ENCODE measurements around the gene GPR31. TPM values are rescaled to one million over a fixed set of nuclear protein-coding genes. Genes with fewer than 3 reads are reported as not detected.
A peak's percentile ranks its signal among the peaks of the same experiment; 100 is the strongest.

Gene GPR31
- total and polyA plus RNA-seq, 2 of the 4 experiments (the other 2 are of a cell fraction), result not detected

- in situ Hi-C loops (cut with MboI; ENCODE audit: low sequenced_read_pairs), result no loop called here
Measured at GRCh38 chr6:167127785-167128531, 29.8 kb downstream of the GPR31 start.

More at GRCh38 chr6:167127785-167128531, 29.8 kb downstream of the GPR31 start:
- Histone ChIP-seq H3K9me1 (ENCODE audit: insufficient read depth, low read length) (no peaks in the 10 kb centered on the region), H3K56ac (ENCODE audit: extremely low read depth, insufficient read depth, low read length) (no peak overlapping the region), H2AFZ (replicated peaks; ENCODE audit: low read length, poor library complexity) (no peak overlapping the region), H3K79me1 (ENCODE audit: low read depth in 1 of 2, low read length in 2 of 2) (no peaks in the 10 kb centered on the region), H2BK15ac (ENCODE audit: low read depth, low read length) (no peak overlapping the region), H3K27me3 (ENCODE audit: control insufficient read depth, insufficient read depth, low read length) (no peaks in the 10 kb centered on the region), H2BK20ac (ENCODE audit: low read depth, low read length) (no peak overlapping the region), H4K91ac (ENCODE audit: insufficient read depth, low read depth, low read length) (no peak overlapping the region), H2AK5ac (ENCODE audit: low read depth, low read length) (no peak overlapping the region), H3K4me1 (ENCODE audit: control insufficient read depth, insufficient read depth, low read length) (no peaks in the 10 kb centered on the region), H3K27ac (ENCODE audit: insufficient read depth, low read length) (no peak overlapping the region), H2BK120ac (ENCODE audit: low read depth, low read length) (no peak overlapping the region), H3K9me3 (ENCODE audit: control insufficient read depth, insufficient read depth, low read length) (peaks cover 9% of the 10 kb centered on the region), H3K4ac (ENCODE audit: low read depth, low read length) (no peak overlapping the region), H2BK5ac (ENCODE audit: low read depth, low read length, poor library complexity, severe bottlenecking) (no peak overlapping the region), H4K20me1 (ENCODE audit: insufficient read depth, low read length) (no peaks in the 10 kb centered on the region), H3K23ac (ENCODE audit: low read depth, low read length) (no peak overlapping the region), H2AK9ac (replicated peaks; ENCODE audit: low read depth, low read length, poor library complexity) (peak overlapping the region; percentile 72), H3K9ac (ENCODE audit: low read depth, low read length) (no peak overlapping the region), H4K5ac (ENCODE audit: low read depth, low read length) (no peak overlapping the region), H3K36me3 (ENCODE audit: control insufficient read depth, insufficient read depth, low read length) (no peaks in the 10 kb centered on the region), H3K4me2 (ENCODE audit: low read depth, low read length) (no peak overlapping the region), H3K18ac (ENCODE audit: low read depth, low read length) (no peak overlapping the region), H3K14ac (replicated peaks; ENCODE audit: low read depth, low read length) (no peak overlapping the region), H4K8ac (ENCODE audit: low read depth in 2 of 2, low read length in 2 of 2) (no peak overlapping the region), H3K4me3 (ENCODE audit: insufficient read depth, low read depth, low read length) (no peak overlapping the region)
- intact Hi-C loops (cut with micrococcal nuclease) (no loop called here), dilution Hi-C loops (cut with HindIII; ENCODE audit: low sequenced_read_pairs, unreplicated experiment) (no loop called here)
- TF ChIP-seq MAFK (IDR thresholded peaks at IDR 0.05; ENCODE audit: low read depth, low read length), result no peak
- TF ChIP-seq BHLHE40 (IDR thresholded peaks at IDR 0.05; ENCODE audit: low read depth, low read length), result no peak
- no peak for TF ChIP-seq SMC3 (IDR thresholded peaks at IDR 0.05; ENCODE audit: low read depth, low read length)
- no peak for TF ChIP-seq USF2 (IDR thresholded peaks at IDR 0.05; ENCODE audit: low read depth, low read length)
- no peak for TF ChIP-seq MAZ (IDR thresholded peaks at IDR 0.05; ENCODE audit: borderline replicate concordance, low read depth, low read length)
- no peak for TF ChIP-seq RCOR1 (IDR thresholded peaks at IDR 0.05; ENCODE audit: insufficient replicate concordance, low read length)
- no peak for TF ChIP-seq MXI1 (IDR thresholded peaks at IDR 0.05; ENCODE audit: borderline replicate concordance, low read depth, low read length)
- WGBS, 2 experiments (ENCODE audit: extremely low coverage in 2 of 2, insufficient read length in 1 of 2), result 48% methylated on average over 3 of the region's 14 CpGs; no CpG with 5 or more reads in 1 of the 2 experiments
- ChIA-PET CTCF (no interaction called here), POLR2A (ENCODE audit: unreplicated experiment) (no interaction called here)
- DNase-seq, result no peak
- no TSS peak for BruUV-seq (replicated peaks)
- no peak for ATAC-seq (ENCODE audit: low read depth)
